ENCODE data around the gene DRD1. TPM values are rescaled to one million over a fixed set of nuclear protein-coding genes. Genes with fewer than 3 reads are reported as not detected.

Gene DRD1
- total and polyA plus RNA-seq, 2 experiments from 2014 or later, result 0.25 to 1.2 TPM

DNA sequence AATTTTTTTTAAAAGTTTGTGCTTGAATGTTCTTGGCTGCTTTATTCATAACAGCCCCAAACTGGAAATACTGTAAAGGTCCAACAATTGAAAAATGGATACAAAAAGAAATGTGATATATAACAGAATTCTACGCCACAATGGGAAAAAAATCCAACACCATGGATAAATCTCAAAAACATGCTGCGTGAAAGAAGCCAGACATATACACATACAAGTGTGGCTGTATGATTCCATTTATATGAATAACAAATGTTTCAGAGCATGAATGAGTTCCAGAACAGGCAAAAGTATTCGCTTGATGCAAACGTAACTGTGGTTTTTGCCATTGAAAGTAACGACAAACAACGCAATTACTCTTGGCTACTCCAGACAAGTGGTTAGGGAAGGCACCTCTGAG, 27.2 kb upstream of the DRD1 start:
- no peak overlapping the region for H3K27ac ChIP-seq
- no peaks in the 10 kb centered on the region for H4K20me1 ChIP-seq (ENCODE audit: insufficient read depth, poor library complexity, severe bottlenecking)
- H3K4me3 ChIP-seq, result no peak overlapping the region
- no peaks in the 10 kb centered on the region for H3K4me1 ChIP-seq (ENCODE audit: insufficient read depth)
- no peaks in the 10 kb centered on the region for H3K36me3 ChIP-seq (replicated peaks; ENCODE audit: insufficient read depth, low read depth)
- no peaks in the 10 kb centered on the region for H3K27me3 ChIP-seq
- TF ChIP-seq EZH2 (IDR thresholded peaks at IDR 0.05; ENCODE audit: borderline replicate concordance) (no peak), EZH2phosphoT487 (IDR thresholded peaks at IDR 0.05; ENCODE audit: low read depth, severe bottlenecking, unreplicated experiment) (no peak)
- TF ChIP-seq, protein P1, sequence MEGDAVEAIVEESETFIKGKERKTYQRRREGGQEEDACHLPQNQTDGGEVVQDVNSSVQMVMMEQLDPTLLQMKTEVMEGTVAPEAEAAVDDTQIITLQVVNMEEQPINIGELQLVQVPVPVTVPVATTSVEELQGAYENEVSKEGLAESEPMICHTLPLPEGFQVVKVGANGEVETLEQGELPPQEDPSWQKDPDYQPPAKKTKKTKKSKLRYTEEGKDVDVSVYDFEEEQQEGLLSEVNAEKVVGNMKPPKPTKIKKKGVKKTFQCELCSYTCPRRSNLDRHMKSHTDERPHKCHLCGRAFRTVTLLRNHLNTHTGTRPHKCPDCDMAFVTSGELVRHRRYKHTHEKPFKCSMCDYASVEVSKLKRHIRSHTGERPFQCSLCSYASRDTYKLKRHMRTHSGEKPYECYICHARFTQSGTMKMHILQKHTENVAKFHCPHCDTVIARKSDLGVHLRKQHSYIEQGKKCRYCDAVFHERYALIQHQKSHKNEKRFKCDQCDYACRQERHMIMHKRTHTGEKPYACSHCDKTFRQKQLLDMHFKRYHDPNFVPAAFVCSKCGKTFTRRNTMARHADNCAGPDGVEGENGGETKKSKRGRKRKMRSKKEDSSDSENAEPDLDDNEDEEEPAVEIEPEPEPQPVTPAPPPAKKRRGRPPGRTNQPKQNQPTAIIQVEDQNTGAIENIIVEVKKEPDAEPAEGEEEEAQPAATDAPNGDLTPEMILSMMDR (IDR thresholded peaks at IDR 0.05; ENCODE audit: poor library complexity), result no peak
- no peaks in the 10 kb centered on the region for H3K9me2 ChIP-seq (replicated peaks; ENCODE audit: insufficient read depth)
- no peaks in the 10 kb centered on the region for H3K9me3 ChIP-seq (ENCODE audit: low read depth)
- H3K4me2 ChIP-seq, result no peak overlapping the region
- 91% methylated on average over 6 of the region's 6 CpGs for WGBS (ENCODE audit: low lambda C conversion rate, missing lambda C conversion rate)
- no peaks in the 10 kb centered on the region for H3K79me2 ChIP-seq
- H2AFZ ChIP-seq, result no peak overlapping the region
- DNase-seq (ENCODE audit: low spot score), result no peak

DNA sequence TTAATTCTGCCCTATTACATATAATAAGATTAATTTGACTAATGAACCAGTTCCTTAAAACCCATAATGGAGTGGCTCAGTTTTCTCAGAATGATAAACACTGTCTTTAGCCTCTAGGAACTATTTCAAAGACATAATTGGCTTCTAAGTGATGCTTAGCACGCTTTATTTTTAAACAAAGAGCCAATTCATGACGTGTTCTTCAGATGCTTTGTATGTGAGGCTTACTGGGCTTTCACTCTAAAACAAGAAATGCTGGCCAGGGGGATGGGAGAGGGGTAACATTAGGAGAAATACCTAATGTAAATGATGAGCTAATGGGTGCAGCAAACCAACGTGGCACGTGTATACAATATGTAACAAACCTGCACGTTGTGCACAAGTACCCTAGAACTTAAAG, 26.8 kb upstream of the DRD1 start:
- no peak overlapping the region for H3K4me3 ChIP-seq
- H3K36me3 ChIP-seq (replicated peaks; ENCODE audit: insufficient read depth, low read depth), result no peaks in the 10 kb centered on the region
- H4K20me1 ChIP-seq (ENCODE audit: insufficient read depth, poor library complexity, severe bottlenecking), result no peaks in the 10 kb centered on the region
- no peak overlapping the region for H2AFZ ChIP-seq
- no peaks in the 10 kb centered on the region for H3K79me2 ChIP-seq
- no peak overlapping the region for H3K4me2 ChIP-seq
- DNase-seq (ENCODE audit: low spot score), result no peak
- WGBS (ENCODE audit: low lambda C conversion rate, missing lambda C conversion rate), result 78% methylated on average over 5 of the region's 5 CpGs
- H3K4me1 ChIP-seq (ENCODE audit: insufficient read depth), result no peaks in the 10 kb centered on the region
- H3K27me3 ChIP-seq, result no peaks in the 10 kb centered on the region
- H3K9me3 ChIP-seq (ENCODE audit: low read depth), result no peaks in the 10 kb centered on the region
- no peaks in the 10 kb centered on the region for H3K9me2 ChIP-seq (replicated peaks; ENCODE audit: insufficient read depth)
- TF ChIP-seq EZH2 (IDR thresholded peaks at IDR 0.05; ENCODE audit: borderline replicate concordance), result no peak
- no peak for TF ChIP-seq EZH2phosphoT487 (IDR thresholded peaks at IDR 0.05; ENCODE audit: low read depth, severe bottlenecking, unreplicated experiment)
- TF ChIP-seq, protein P1 (IDR thresholded peaks at IDR 0.05; ENCODE audit: poor library complexity), result no peak
- H3K27ac ChIP-seq, result no peak overlapping the region

DNA sequence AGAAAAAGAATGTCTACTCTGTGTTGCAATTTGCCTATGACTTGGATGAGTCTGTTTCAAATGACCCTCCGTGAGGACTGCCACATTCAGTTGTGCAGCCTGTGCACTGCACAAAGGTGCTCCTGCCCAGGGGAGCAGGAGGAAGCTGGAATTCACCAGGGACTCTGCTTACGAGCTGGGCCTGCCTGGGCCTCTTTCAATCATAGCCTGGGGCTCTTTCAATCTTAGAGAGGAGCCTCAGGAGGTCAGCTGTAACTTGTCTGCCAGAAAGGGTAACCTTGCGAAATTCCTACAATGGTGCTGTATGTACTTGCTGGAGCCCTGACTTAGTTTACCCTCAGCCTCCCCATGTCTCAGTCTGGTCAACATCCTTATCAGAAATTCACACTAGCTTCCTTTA, 25.9 kb upstream of the DRD1 start:
- Histone ChIP-seq H3K36me3 (replicated peaks; ENCODE audit: insufficient read depth, low read depth) (no peaks in the 10 kb centered on the region), H3K9me2 (replicated peaks; ENCODE audit: insufficient read depth) (no peaks in the 10 kb centered on the region), H3K27me3 (no peaks in the 10 kb centered on the region), H3K79me2 (no peaks in the 10 kb centered on the region), H2AFZ (no peak overlapping the region), H3K4me3 (no peak overlapping the region), H3K4me1 (ENCODE audit: insufficient read depth) (no peaks in the 10 kb centered on the region), H3K9me3 (ENCODE audit: low read depth) (no peaks in the 10 kb centered on the region), H3K4me2 (no peak overlapping the region), H3K27ac (no peak overlapping the region), H4K20me1 (ENCODE audit: insufficient read depth, poor library complexity, severe bottlenecking) (no peaks in the 10 kb centered on the region)
- DNase-seq (ENCODE audit: low spot score), result no peak
- TF ChIP-seq EZH2phosphoT487 (IDR thresholded peaks at IDR 0.05; ENCODE audit: low read depth, severe bottlenecking, unreplicated experiment), result no peak
- no peak for TF ChIP-seq EZH2 (IDR thresholded peaks at IDR 0.05; ENCODE audit: borderline replicate concordance)
- TF ChIP-seq, protein P1 (IDR thresholded peaks at IDR 0.05; ENCODE audit: poor library complexity), result no peak
- 51% methylated on average over 3 of the region's 3 CpGs for WGBS (ENCODE audit: low lambda C conversion rate, missing lambda C conversion rate)

DNA sequence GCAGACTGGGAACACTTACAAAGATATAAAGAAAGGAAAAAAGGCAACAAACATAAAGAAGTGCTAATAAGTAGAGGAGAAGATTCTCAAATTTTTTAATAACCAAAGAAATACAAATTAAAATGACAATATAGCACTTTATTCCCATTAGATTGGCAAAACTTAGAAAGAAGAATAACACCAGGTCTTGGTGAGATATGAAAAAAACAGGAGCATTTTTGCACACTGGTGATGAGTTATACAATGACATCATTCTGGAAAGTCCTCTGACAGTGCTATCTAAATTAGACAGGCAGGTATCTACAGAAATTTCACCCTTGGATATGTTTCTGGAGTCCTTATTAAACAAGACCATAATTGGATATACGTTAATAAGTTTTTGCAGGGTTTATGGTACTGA, 24.9 kb upstream of the DRD1 start:
- WGBS (ENCODE audit: low lambda C conversion rate, missing lambda C conversion rate), result 97% methylated on average over 1 of the region's 1 CpG
- Histone ChIP-seq H3K27ac (no peak overlapping the region), H3K4me2 (no peak overlapping the region), H3K4me1 (ENCODE audit: insufficient read depth) (no peaks in the 10 kb centered on the region), H3K27me3 (no peaks in the 10 kb centered on the region), H3K9me2 (replicated peaks; ENCODE audit: insufficient read depth) (no peaks in the 10 kb centered on the region), H3K36me3 (replicated peaks; ENCODE audit: insufficient read depth, low read depth) (no peaks in the 10 kb centered on the region), H2AFZ (no peak overlapping the region), H4K20me1 (ENCODE audit: insufficient read depth, poor library complexity, severe bottlenecking) (no peaks in the 10 kb centered on the region), H3K79me2 (no peaks in the 10 kb centered on the region), H3K4me3 (no peak overlapping the region), H3K9me3 (ENCODE audit: low read depth) (no peaks in the 10 kb centered on the region)
- DNase-seq (ENCODE audit: low spot score), result no peak
- TF ChIP-seq, protein P1 (IDR thresholded peaks at IDR 0.05; ENCODE audit: poor library complexity), result no peak
- TF ChIP-seq EZH2 (IDR thresholded peaks at IDR 0.05; ENCODE audit: borderline replicate concordance) (no peak), EZH2phosphoT487 (IDR thresholded peaks at IDR 0.05; ENCODE audit: low read depth, severe bottlenecking, unreplicated experiment) (no peak)
